ENCODE data around the gene PCGF5. TPM values are rescaled to one million over a fixed set of nuclear protein-coding genes. Genes with fewer than 3 reads are reported as not detected.

Gene PCGF5
- total RNA-seq, 3 donors from 2014 or later (not counting 1 experiment from before 2014, with no cell fraction given) = 52.5 to 60.2 (median 58.6) TPM

- H3K36me3 ChIP-seq (ENCODE audit: control insufficient read depth, insufficient read depth, low read length) = no peaks in the 10 kb centered on the region
- H3K36me3 Mint-ChIP-seq = no peaks in the 10 kb centered on the region
- no peaks in the 10 kb centered on the region for H3K4me1 ChIP-seq (ENCODE audit: control insufficient read depth, insufficient read depth, low read length)
- H3K27me3 Mint-ChIP-seq (ENCODE audit: low read depth in 2 of 2) = peaks cover 10 to 32% of the 10 kb centered on the region in 2 donors
- no peak overlapping the region for H3K27ac Mint-ChIP-seq
- ATAC-seq (no peak), DNase-seq (no peak)
- H3K9me3 Mint-ChIP-seq = no peaks in the 10 kb centered on the region
- intact Hi-C loops (cut with micrococcal nuclease) = no loop called here
- no peaks in the 10 kb centered on the region for H3K4me1 Mint-ChIP-seq
- H3K27me3 ChIP-seq (ENCODE audit: control insufficient read depth, insufficient read depth, low read length) = no peaks in the 10 kb centered on the region
- no peaks in the 10 kb centered on the region for H3K9me3 ChIP-seq (ENCODE audit: control insufficient read depth, insufficient read depth, low read length)
- H3K4me3 ChIP-seq (ENCODE audit: low read length) = no peak overlapping the region
- TF ChIP-seq, protein P1, sequence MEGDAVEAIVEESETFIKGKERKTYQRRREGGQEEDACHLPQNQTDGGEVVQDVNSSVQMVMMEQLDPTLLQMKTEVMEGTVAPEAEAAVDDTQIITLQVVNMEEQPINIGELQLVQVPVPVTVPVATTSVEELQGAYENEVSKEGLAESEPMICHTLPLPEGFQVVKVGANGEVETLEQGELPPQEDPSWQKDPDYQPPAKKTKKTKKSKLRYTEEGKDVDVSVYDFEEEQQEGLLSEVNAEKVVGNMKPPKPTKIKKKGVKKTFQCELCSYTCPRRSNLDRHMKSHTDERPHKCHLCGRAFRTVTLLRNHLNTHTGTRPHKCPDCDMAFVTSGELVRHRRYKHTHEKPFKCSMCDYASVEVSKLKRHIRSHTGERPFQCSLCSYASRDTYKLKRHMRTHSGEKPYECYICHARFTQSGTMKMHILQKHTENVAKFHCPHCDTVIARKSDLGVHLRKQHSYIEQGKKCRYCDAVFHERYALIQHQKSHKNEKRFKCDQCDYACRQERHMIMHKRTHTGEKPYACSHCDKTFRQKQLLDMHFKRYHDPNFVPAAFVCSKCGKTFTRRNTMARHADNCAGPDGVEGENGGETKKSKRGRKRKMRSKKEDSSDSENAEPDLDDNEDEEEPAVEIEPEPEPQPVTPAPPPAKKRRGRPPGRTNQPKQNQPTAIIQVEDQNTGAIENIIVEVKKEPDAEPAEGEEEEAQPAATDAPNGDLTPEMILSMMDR (IDR thresholded peaks at IDR 0.05) = no peak
- no peak overlapping the region for H3K27ac ChIP-seq (ENCODE audit: low read length)
- no peak overlapping the region for H3K4me3 Mint-ChIP-seq
- 79% methylated on average over 3 of the region's 3 CpGs for WGBS (ENCODE audit: insufficient coverage)
These were observed 89.2 kb downstream of the PCGF5 start for GRCh38 chr10:91309711-91310110.

- DNase-seq = no peak
- Mint-ChIP-seq H3K9me3 (no peaks in the 10 kb centered on the region), H3K27me3 (ENCODE audit: low read depth in 2 of 2) (peaks cover 12 to 35% of the 10 kb centered on the region in 2 donors), H3K36me3 (no peaks in the 10 kb centered on the region), H3K27ac (no peak overlapping the region), H3K4me1 (no peaks in the 10 kb centered on the region), H3K4me3 (no peak overlapping the region)
- intact Hi-C loops (cut with micrococcal nuclease) = no loop called here
- no peaks in the 10 kb centered on the region for H3K36me3 ChIP-seq (ENCODE audit: control insufficient read depth, insufficient read depth, low read length)
- H3K9me3 ChIP-seq (ENCODE audit: control insufficient read depth, insufficient read depth, low read length) = no peaks in the 10 kb centered on the region
- TF ChIP-seq, protein P1 (IDR thresholded peaks at IDR 0.05) = no peak
- H3K4me3 ChIP-seq (ENCODE audit: low read length) = no peak overlapping the region
- H3K27me3 ChIP-seq (ENCODE audit: control insufficient read depth, insufficient read depth, low read length) = no peaks in the 10 kb centered on the region
- ATAC-seq = no peak
- no peak overlapping the region for H3K27ac ChIP-seq (ENCODE audit: low read length)
- no peaks in the 10 kb centered on the region for H3K4me1 ChIP-seq (ENCODE audit: control insufficient read depth, insufficient read depth, low read length)
These were observed 91.3 kb downstream of the PCGF5 start for GRCh38 chr10:91311601-91312381.

DNA sequence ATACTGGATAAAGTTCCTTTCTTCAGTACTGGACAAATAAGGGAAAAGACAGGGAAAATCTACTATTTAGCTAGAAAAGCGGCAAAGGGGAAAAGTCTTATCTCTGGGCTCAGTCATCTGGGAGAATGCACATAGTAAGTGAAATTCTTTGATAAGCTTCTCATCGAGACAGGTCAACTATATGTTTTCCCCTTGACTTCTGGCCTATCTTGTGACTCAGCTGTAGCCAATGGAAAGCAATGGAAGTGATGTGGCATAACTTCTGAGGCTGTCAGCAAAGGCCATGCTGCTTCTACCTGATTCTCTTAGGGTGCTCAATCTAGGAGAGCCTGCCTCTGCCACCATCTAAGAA is 91.9 kb downstream of the PCGF5 start:
- H3K9me3 ChIP-seq (ENCODE audit: control insufficient read depth, insufficient read depth, low read length) = no peaks in the 10 kb centered on the region
- no peak overlapping the region for H3K4me3 Mint-ChIP-seq
- no peak overlapping the region for H3K4me3 ChIP-seq (ENCODE audit: low read length)
- no peaks in the 10 kb centered on the region for H3K4me1 ChIP-seq (ENCODE audit: control insufficient read depth, insufficient read depth, low read length)
- ATAC-seq (no peak), DNase-seq (no peak)
- TF ChIP-seq, protein P1 (IDR thresholded peaks at IDR 0.05) = no peak
- H3K36me3 ChIP-seq (ENCODE audit: control insufficient read depth, insufficient read depth, low read length) = no peaks in the 10 kb centered on the region
- H3K27me3 Mint-ChIP-seq (ENCODE audit: low read depth in 2 of 2) = peaks cover 13 to 38% of the 10 kb centered on the region in 2 donors
- no peaks in the 10 kb centered on the region for H3K9me3 Mint-ChIP-seq
- no peak overlapping the region for H3K27ac ChIP-seq (ENCODE audit: low read length)
- WGBS (ENCODE audit: insufficient coverage) = 83% methylated on average over 2 of the region's 2 CpGs
- no peaks in the 10 kb centered on the region for H3K27me3 ChIP-seq (ENCODE audit: control insufficient read depth, insufficient read depth, low read length)
- H3K36me3 Mint-ChIP-seq = no peaks in the 10 kb centered on the region
- H3K27ac Mint-ChIP-seq = no peak overlapping the region
- no peaks in the 10 kb centered on the region for H3K4me1 Mint-ChIP-seq
- intact Hi-C loops (cut with micrococcal nuclease) = no loop called here
